H9 (cell line): Measurements from ENCODE around the gene IFRD2. TPM values are rescaled to one million over a fixed set of nuclear protein-coding genes. Genes with fewer than 3 reads are reported as not detected.

Experiments used
- DNase-seq: peaks from one replicate; pipeline ENCODE4 v3.0.0-alpha.2; 2017
- H2AFZ ChIP-seq: one replicate; pipeline ENCODE4 v1.6.1; 2013; ENCODE audit warnings: mild to moderate bottlenecking, low read length, control low read depth, moderate library complexity
- H2AK5ac ChIP-seq: 2 replicates; pipeline ENCODE4 v1.6.1; 2013; ENCODE audit warnings: low read length, control low read depth, mixed read lengths; ENCODE audit not compliant: insufficient read length
- H2BK120ac ChIP-seq: one replicate; pipeline ENCODE4 v1.6.1; 2013; ENCODE audit warnings: low read depth, mild to moderate bottlenecking, low read length, control low read depth, inconsistent platforms; ENCODE audit not compliant: poor library complexity, severe bottlenecking
- H2BK12ac ChIP-seq: 2 replicates; pipeline ENCODE4 v1.6.1; 2013; ENCODE audit warnings: low read length, control low read depth, mixed read lengths, low read depth; ENCODE audit not compliant: insufficient read length
- H2BK15ac ChIP-seq: 2 replicates; pipeline ENCODE4 v1.6.1; 2013; ENCODE audit warnings: low read depth, low read length, control low read depth
- H2BK20ac ChIP-seq: one replicate; pipeline ENCODE4 v1.6.1; 2013; ENCODE audit warnings: low read depth, mild to moderate bottlenecking, low read length, control low read depth, inconsistent platforms; ENCODE audit not compliant: poor library complexity, severe bottlenecking
- H2BK5ac ChIP-seq: 2 replicates; pipeline ENCODE4 v1.6.1; 2013; ENCODE audit warnings: low read length, control low read depth, mixed read lengths; ENCODE audit not compliant: insufficient read length
- H3K14ac ChIP-seq: 2 replicates; pipeline ENCODE4 v1.6.1; 2013; ENCODE audit warnings: low read length, control low read depth; ENCODE audit not compliant: insufficient read depth
- H3K18ac ChIP-seq: 2 replicates; pipeline ENCODE4 v1.6.1; 2013; ENCODE audit warnings: low read depth, mild to moderate bottlenecking, mixed read lengths, low read length, control low read depth; ENCODE audit not compliant: insufficient read length
- H3K23ac ChIP-seq: 2 replicates; pipeline ENCODE4 v1.6.1; 2013; ENCODE audit warnings: low read length, control low read depth, mixed read lengths, low read depth; ENCODE audit not compliant: insufficient read length
- H3K23me2 ChIP-seq: 2 replicates; pipeline ENCODE4 v1.6.1; 2013; ENCODE audit warnings: low read depth, mild to moderate bottlenecking, mixed read lengths, low read length, control low read depth; ENCODE audit not compliant: insufficient read length, poor library complexity, severe bottlenecking
- H3K27ac ChIP-seq: 2 replicates; pipeline ENCODE4 v1.5.1; 2013; ENCODE audit warnings: low read length, control low read depth, mixed read lengths, low read depth; ENCODE audit not compliant: insufficient read length
- H3K27me3 ChIP-seq: 2 replicates; pipeline ENCODE4 v1.6.1; 2013; ENCODE audit warnings: low read length, control low read depth, inconsistent platforms; ENCODE audit not compliant: insufficient read depth
- H3K4ac ChIP-seq: 2 replicates; pipeline ENCODE4 v1.6.1; 2013; ENCODE audit warnings: low read depth, mild to moderate bottlenecking, control low read depth, inconsistent platforms, low read length, moderate library complexity
- H3K4me1 ChIP-seq: 2 replicates; pipeline ENCODE4 v1.6.1; 2013; ENCODE audit warnings: low read length, control low read depth, inconsistent platforms; ENCODE audit not compliant: insufficient read depth
- H3K4me2 ChIP-seq: 2 replicates; pipeline ENCODE4 v1.6.1; 2013; ENCODE audit warnings: low read length, control low read depth, mixed read lengths; ENCODE audit not compliant: insufficient read length, insufficient read depth
- H3K56ac ChIP-seq: 2 replicates; pipeline ENCODE4 v1.6.1; 2013; ENCODE audit warnings: low read depth, mild to moderate bottlenecking, mixed read lengths, low read length, control low read depth; ENCODE audit not compliant: insufficient read length
- H3K79me1 ChIP-seq: 2 replicates; pipeline ENCODE4 v1.6.1; 2013; ENCODE audit warnings: low read depth, mild to moderate bottlenecking, moderate library complexity, low read length, control low read depth, inconsistent platforms; ENCODE audit not compliant: insufficient read depth, poor library complexity, severe bottlenecking
- H3K79me2 ChIP-seq: 2 replicates; pipeline ENCODE4 v1.6.1; 2013; ENCODE audit warnings: low read length, control low read depth, inconsistent platforms; ENCODE audit not compliant: insufficient read depth
- H3K9ac ChIP-seq: 2 replicates; pipeline ENCODE4 v1.6.1; 2013; ENCODE audit warnings: low read length, control low read depth, mixed read lengths; ENCODE audit not compliant: insufficient read length; ENCODE audit errors: extremely low read depth
- H3K9me3 ChIP-seq: one replicate; pipeline ENCODE4 v1.6.1; 2013; ENCODE audit warnings: low read depth, low read length, inconsistent platforms; ENCODE audit not compliant: control insufficient read depth
- H3T11ph ChIP-seq: one replicate; pipeline ENCODE4 v1.6.1; 2013; ENCODE audit warnings: mild to moderate bottlenecking, low read length, control low read depth, inconsistent platforms
- H4K20me1 ChIP-seq: one replicate; pipeline ENCODE4 v1.6.1; 2013; ENCODE audit not compliant: control insufficient read depth, insufficient read length, insufficient read depth
- H4K5ac ChIP-seq: 2 replicates; pipeline ENCODE4 v1.6.1; 2013; ENCODE audit warnings: low read depth, mild to moderate bottlenecking, mixed read lengths, low read length, control low read depth; ENCODE audit not compliant: insufficient read length
- H4K8ac ChIP-seq: replicated peaks from 2 replicates; pipeline ENCODE4 v1.6.1; 2013; ENCODE audit warnings: low read length, control low read depth, mixed read lengths, low read depth; ENCODE audit not compliant: insufficient read length
- H4K91ac ChIP-seq: 2 replicates; pipeline ENCODE4 v1.6.1; 2013; ENCODE audit warnings: low read depth, mild to moderate bottlenecking, moderate library complexity, mixed read lengths, low read length, control low read depth; ENCODE audit not compliant: insufficient read length
- H3K27ac Mint-ChIP-seq, 3 experiments: 2 replicates in 2 of 3; 3 replicates in 1 of 3; pipeline ENCODE4 v1.8.0; 2020 to 2021; ENCODE audit warnings: mixed read lengths in 3 of 3, mild to moderate bottlenecking in 1 of 3, moderate library complexity in 1 of 3
- H3K27me3 Mint-ChIP-seq: 2 replicates; pipeline ENCODE4 v1.8.0; 2021; ENCODE audit warnings: low read depth, mild to moderate bottlenecking, moderate library complexity, mixed read lengths
- H3K36me3 Mint-ChIP-seq, 3 experiments: 2 replicates in 2 of 3; 3 replicates in 1 of 3; pipeline ENCODE4 v1.8.0; 2020 to 2021; ENCODE audit warnings: low read depth in 3 of 3, mixed read lengths in 3 of 3; ENCODE audit not compliant: insufficient read depth in 1 of 3
- H3K4me1 Mint-ChIP-seq, 2 experiments: 2 replicates each; pipeline ENCODE4 v1.8.0; 2020; ENCODE audit warnings: mixed read lengths in 2 of 2
- H3K4me3 Mint-ChIP-seq, 2 experiments: 2 replicates in 1 of 2; 3 replicates in 1 of 2; pipeline ENCODE4 v1.8.0; 2020 to 2021; ENCODE audit warnings: mild to moderate bottlenecking in 2 of 2, mixed read lengths in 2 of 2, moderate library complexity in 1 of 2
- H3K9me3 Mint-ChIP-seq, 2 experiments: 2 replicates in 1 of 2; 3 replicates in 1 of 2; pipeline ENCODE4 v1.8.0; 2020; ENCODE audit warnings: mild to moderate bottlenecking in 2 of 2, mixed read lengths in 2 of 2, moderate library complexity in 1 of 2
- WGBS: extraction: QIAGEN DNeasy Blood & Tissue Kit; methylation state at CpG from one replicate; pipeline ENCODE4 v1.1.7; 2013; ENCODE audit warnings: missing lambda C conversion rate, low lambda C conversion rate, mixed read lengths; ENCODE audit not compliant: insufficient read length; ENCODE audit errors: extremely low coverage; 5-methylcytosine and 5-hydroxymethylcytosine counted together
- total RNA-seq: library from RNA; stranded (reverse); gene quantifications from 2 replicates; pipeline ENCODE4 v1.2.1, GENCODE V29; 2021
- TF ChIP-seq, protein P1 (sequence below): fragments of 200-600 bp; sonication (generic); conservative IDR thresholded peaks from 3 replicates; pipeline ENCODE4 v1.8.0; 2021; ENCODE audit warnings: antibody characterized with exemption, mild to moderate bottlenecking

Gene IFRD2
- total RNA-seq, 1 experiment from 2014 or later, result 109 TPM

DNA sequence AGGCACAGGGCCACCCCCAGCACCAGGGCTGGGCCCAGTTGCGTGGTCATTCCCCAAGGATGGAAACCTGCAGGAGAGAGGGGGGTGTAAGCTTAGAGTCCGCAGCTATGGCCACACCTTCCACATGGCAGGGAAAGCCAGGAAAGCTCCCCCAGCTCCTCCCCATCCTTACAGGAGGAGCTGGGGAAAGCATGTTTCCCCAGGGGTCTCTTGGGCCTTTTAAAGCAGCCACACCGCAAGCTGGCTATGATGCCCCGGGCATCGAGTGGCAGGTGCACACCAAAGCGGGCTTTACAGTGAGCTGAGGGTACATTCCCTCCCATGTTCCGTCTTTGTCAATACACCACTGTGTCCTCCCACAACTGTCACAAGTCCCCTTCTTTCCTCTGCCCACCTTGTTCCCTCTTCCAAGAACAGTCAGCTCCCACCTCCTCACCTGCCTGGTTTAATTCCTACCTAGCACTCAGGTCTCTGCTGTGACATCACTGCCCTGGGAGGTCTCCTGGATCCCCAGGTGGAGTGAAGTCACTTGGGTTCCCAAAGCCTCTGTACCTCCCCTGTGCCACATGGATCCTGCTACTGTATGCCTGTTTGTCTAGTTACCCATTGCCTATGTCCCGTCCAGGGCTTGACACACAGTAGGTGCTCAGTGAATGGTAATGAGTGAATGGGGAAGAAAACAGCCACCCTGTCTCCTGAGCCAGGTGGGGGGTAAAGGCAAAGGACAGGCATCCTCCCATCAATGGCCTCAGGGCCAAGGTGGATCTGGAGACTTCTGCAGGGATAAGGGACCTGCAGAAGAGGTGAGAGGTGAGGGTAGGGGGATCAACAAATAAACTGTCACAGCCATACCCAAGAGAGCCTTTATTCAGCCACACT is 3.6 kb upstream of the IFRD2 start:
- H3K4me3 Mint-ChIP-seq, result no peak overlapping the region
- no peak overlapping the region for H2BK120ac ChIP-seq

More for the DNA sequence above, 3.6 kb upstream of the IFRD2 start:
- H3K9me3 ChIP-seq, result no peaks in the 10 kb centered on the region
- no peaks in the 10 kb centered on the region for H3K4me1 ChIP-seq
- no peaks in the 10 kb centered on the region for H4K20me1 ChIP-seq
- no peaks in the 10 kb centered on the region for H3K27me3 ChIP-seq
- Mint-ChIP-seq H3K27ac (no peak overlapping the region), H3K4me1 (peaks cover 25 to 27% of the 10 kb centered on the region in 2 experiments), H3K9me3 (no peaks in the 10 kb centered on the region; a peak in 1 of 5 replicates), H3K27me3 (no peaks in the 10 kb centered on the region), H3K36me3 (peaks cover 7 to 12% (median 7%) of the 10 kb centered on the region in 3 experiments; a peak in 4 of 7 replicates)
- no peak overlapping the region for H2BK15ac ChIP-seq
- no peak overlapping the region for H3K27ac ChIP-seq
- no peak overlapping the region for H2BK12ac ChIP-seq
- no peak overlapping the region for H2AK5ac ChIP-seq
- H3K23ac ChIP-seq, result no peak overlapping the region
- H3T11ph ChIP-seq, result no peak overlapping the region
- H2BK5ac ChIP-seq, result no peak overlapping the region
- H3K14ac ChIP-seq, result no peak overlapping the region
- H4K5ac ChIP-seq, result no peak overlapping the region
- H3K56ac ChIP-seq, result no peak overlapping the region
- H3K18ac ChIP-seq, result no peak overlapping the region
- no peak overlapping the region for H3K4ac ChIP-seq
- no peak for DNase-seq
- TF ChIP-seq, protein P1, sequence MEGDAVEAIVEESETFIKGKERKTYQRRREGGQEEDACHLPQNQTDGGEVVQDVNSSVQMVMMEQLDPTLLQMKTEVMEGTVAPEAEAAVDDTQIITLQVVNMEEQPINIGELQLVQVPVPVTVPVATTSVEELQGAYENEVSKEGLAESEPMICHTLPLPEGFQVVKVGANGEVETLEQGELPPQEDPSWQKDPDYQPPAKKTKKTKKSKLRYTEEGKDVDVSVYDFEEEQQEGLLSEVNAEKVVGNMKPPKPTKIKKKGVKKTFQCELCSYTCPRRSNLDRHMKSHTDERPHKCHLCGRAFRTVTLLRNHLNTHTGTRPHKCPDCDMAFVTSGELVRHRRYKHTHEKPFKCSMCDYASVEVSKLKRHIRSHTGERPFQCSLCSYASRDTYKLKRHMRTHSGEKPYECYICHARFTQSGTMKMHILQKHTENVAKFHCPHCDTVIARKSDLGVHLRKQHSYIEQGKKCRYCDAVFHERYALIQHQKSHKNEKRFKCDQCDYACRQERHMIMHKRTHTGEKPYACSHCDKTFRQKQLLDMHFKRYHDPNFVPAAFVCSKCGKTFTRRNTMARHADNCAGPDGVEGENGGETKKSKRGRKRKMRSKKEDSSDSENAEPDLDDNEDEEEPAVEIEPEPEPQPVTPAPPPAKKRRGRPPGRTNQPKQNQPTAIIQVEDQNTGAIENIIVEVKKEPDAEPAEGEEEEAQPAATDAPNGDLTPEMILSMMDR, result no peak
- peaks cover 11% of the 10 kb centered on the region for H3K23me2 ChIP-seq
- H2AFZ ChIP-seq, result no peak overlapping the region
- no peak overlapping the region for H4K91ac ChIP-seq
- no peak overlapping the region for H4K8ac ChIP-seq
- H3K79me1 ChIP-seq, result no peaks in the 10 kb centered on the region
- no CpG with 5 or more reads among the region's 8 CpGs for WGBS
- H2BK20ac ChIP-seq, result no peak overlapping the region
- no peak overlapping the region for H3K4me2 ChIP-seq
- H3K9ac ChIP-seq, result no peak overlapping the region
- H3K79me2 ChIP-seq, result peaks cover 3% of the 10 kb centered on the region; the same call in 1 of the 2 replicates
